SK-N-SH treated with all-trans-retinoic acid at 6 μM for 48 hours (cell line): ENCODE results near the gene ARHGEF11.

Source experiments
- ATAC-seq: fragments of 200-7000 bp; cut with Tn5 transposase; 3 replicates; pipeline ENCODE4 v1.9.1; 2020; ENCODE audit warnings: mild to moderate bottlenecking, moderate library complexity
- ARNTL ChIP-seq: fragments of 450-650 bp; formaldehyde crosslinking; IDR thresholded peaks from 2 replicates; pipeline ENCODE4 v1.5.0; 2020; ENCODE audit warnings: low read depth, mild to moderate bottlenecking, moderate library complexity, borderline replicate concordance
- BACH2 ChIP-seq: fragments of 250-450 bp; sonication (Bioruptor Pico); IDR thresholded peaks from 2 replicates; pipeline ENCODE4 v1.9.0; 2021; ENCODE audit warnings: mild to moderate bottlenecking, borderline replicate concordance
- GLIS3 ChIP-seq: fragments of 250-450 bp; sonication (Bioruptor Pico); IDR thresholded peaks from 2 replicates; pipeline ENCODE4 v1.5.0; 2020; ENCODE audit warnings: mild to moderate bottlenecking, moderate library complexity
- ISL1 ChIP-seq: fragments of 250-450 bp; sonication (Bioruptor Pico); IDR thresholded peaks from 2 replicates; pipeline ENCODE4 v2.1.2; 2022; ENCODE audit warnings: mild to moderate bottlenecking, moderate library complexity
- OSR1 ChIP-seq: fragments of 250-450 bp; sonication (Bioruptor Pico); IDR thresholded peaks from 2 replicates; pipeline ENCODE4 v1.8.0; 2022; ENCODE audit warnings: moderate library complexity, mild to moderate bottlenecking, inconsistent platforms
- RARB ChIP-seq: fragments of 250-450 bp; sonication (Bioruptor Pico); IDR thresholded peaks from 2 replicates; pipeline ENCODE4 v1.8.0; 2021; ENCODE audit warnings: mild to moderate bottlenecking, moderate library complexity
- SNAI2 ChIP-seq: fragments of 250-450 bp; sonication (Bioruptor Pico); IDR thresholded peaks from 2 replicates; pipeline ENCODE4 v1.5.0; 2020; ENCODE audit warnings: mild to moderate bottlenecking, moderate library complexity
- TCF4 ChIP-seq: fragments of 250-450 bp; sonication (Bioruptor Pico); IDR thresholded peaks from 2 replicates; pipeline ENCODE4 v1.8.0; 2021; ENCODE audit warnings: mild to moderate bottlenecking, moderate library complexity, borderline replicate concordance
- TOX ChIP-seq: fragments of 250-450 bp; sonication (Bioruptor Pico); IDR thresholded peaks from 2 replicates; pipeline ENCODE4 v1.8.0; 2021; ENCODE audit warnings: mild to moderate bottlenecking, moderate library complexity, borderline replicate concordance
- ZFP3 ChIP-seq: fragments of 250-450 bp; sonication (Bioruptor Pico); IDR thresholded peaks from 2 replicates; pipeline ENCODE4 v1.5.0; 2020; ENCODE audit warnings: mild to moderate bottlenecking, moderate library complexity
- ZFP30 ChIP-seq: fragments of 450-650 bp; formaldehyde crosslinking; IDR thresholded peaks from 2 replicates; pipeline ENCODE4 v1.5.0; 2022; ENCODE audit warnings: mild to moderate bottlenecking, moderate library complexity
- ZNF565 ChIP-seq: fragments of 450-650 bp; formaldehyde crosslinking; conservative IDR thresholded peaks from 2 replicates; pipeline ENCODE4 v1.5.0; 2020; ENCODE audit warnings: low read depth, mild to moderate bottlenecking, moderate library complexity
- ZNF70 ChIP-seq: fragments of 450-650 bp; formaldehyde crosslinking; IDR thresholded peaks from 2 replicates; pipeline ENCODE4 v1.5.0; 2020; ENCODE audit warnings: mild to moderate bottlenecking, moderate library complexity
- ZNF8 ChIP-seq: fragments of 450-650 bp; formaldehyde crosslinking; IDR thresholded peaks from 2 replicates; pipeline ENCODE4 v1.5.0; 2020; ENCODE audit warnings: mild to moderate bottlenecking, moderate library complexity
- TF ChIP-seq, protein P1 (sequence below): fragments of 250-450 bp; sonication (Bioruptor Pico); IDR thresholded peaks from 2 replicates; pipeline ENCODE4 v1.5.0; 2020; ENCODE audit warnings: mild to moderate bottlenecking, moderate library complexity
- TF ChIP-seq, protein P2 (sequence below): fragments of 250-450 bp; sonication (Bioruptor Pico); IDR thresholded peaks from 2 replicates; pipeline ENCODE4 v1.8.0; 2020; ENCODE audit warnings: mild to moderate bottlenecking, moderate library complexity, borderline replicate concordance
- TF ChIP-seq, protein P3 (sequence below): fragments of 250-450 bp; sonication (Bioruptor Pico); IDR thresholded peaks from 2 replicates; pipeline ENCODE4 v1.8.0; 2021; ENCODE audit warnings: low read depth, mild to moderate bottlenecking, moderate library complexity, borderline replicate concordance
- TF ChIP-seq, protein P4 (sequence below): fragments of 250-450 bp; sonication (Bioruptor Pico); IDR thresholded peaks from 2 replicates; pipeline ENCODE4 v1.5.1; 2020; ENCODE audit warnings: low read depth, mild to moderate bottlenecking, moderate library complexity

Gene ARHGEF11

DNA sequence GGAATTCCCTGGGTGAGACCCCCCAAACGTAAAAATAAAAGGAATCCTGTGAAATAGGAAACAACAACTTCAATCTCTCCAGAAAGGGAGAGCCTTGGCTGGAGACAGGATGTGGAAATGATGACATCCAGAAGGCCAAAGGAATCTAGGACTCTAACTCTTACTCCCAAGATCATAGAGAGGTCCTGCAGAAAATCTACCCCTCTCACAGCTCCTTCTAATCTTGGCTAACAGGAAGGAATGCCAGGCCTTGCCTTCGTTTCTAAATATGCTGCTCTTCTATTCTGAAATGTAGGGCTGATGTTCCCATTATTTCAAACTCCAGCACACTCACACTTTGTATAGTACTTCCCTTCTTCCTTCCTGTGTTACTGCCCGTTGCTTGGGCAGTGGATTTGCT lies 40.7 kb downstream of the ARHGEF11 start:
- no peak for TF ChIP-seq RARB (CRISPR knock-in tag)
- no peak for TF ChIP-seq ZNF8 (CRISPR knock-in tag)
- TF ChIP-seq ZNF70 (CRISPR knock-in tag): no peak
- ATAC-seq: peak; percentile 41

DNA sequence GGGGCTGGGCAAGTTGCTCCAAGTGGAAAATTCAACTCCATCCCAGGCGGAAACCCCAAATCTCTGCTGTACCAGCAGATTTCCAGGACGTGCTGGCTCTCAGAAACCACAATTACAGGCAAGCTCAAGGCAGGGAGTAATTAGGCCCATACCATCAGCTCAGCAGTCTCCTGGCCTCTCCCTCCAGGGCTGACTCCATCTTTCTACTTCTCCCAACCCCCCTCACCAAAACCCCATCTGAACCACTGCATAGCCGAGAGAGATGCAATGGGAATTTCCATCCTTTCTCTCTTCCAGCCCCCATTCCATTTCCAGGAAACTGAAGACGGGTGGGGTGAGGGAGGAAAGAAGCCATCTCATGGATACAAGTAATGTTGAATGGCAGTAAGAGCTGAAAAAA lies 41.2 kb downstream of the ARHGEF11 start:
- ATAC-seq: no peak
- TF ChIP-seq ISL1 (no peak), ZFP30 (CRISPR knock-in tag) (no peak), TOX (no peak), ARNTL (CRISPR knock-in tag) (no peak), ZNF8 (CRISPR knock-in tag) (no peak), TCF4 (no peak), BACH2 (CRISPR knock-in tag) (no peak), SNAI2 (CRISPR knock-in tag) (no peak), RARB (CRISPR knock-in tag) (no peak)
- TF ChIP-seq, protein P1, sequence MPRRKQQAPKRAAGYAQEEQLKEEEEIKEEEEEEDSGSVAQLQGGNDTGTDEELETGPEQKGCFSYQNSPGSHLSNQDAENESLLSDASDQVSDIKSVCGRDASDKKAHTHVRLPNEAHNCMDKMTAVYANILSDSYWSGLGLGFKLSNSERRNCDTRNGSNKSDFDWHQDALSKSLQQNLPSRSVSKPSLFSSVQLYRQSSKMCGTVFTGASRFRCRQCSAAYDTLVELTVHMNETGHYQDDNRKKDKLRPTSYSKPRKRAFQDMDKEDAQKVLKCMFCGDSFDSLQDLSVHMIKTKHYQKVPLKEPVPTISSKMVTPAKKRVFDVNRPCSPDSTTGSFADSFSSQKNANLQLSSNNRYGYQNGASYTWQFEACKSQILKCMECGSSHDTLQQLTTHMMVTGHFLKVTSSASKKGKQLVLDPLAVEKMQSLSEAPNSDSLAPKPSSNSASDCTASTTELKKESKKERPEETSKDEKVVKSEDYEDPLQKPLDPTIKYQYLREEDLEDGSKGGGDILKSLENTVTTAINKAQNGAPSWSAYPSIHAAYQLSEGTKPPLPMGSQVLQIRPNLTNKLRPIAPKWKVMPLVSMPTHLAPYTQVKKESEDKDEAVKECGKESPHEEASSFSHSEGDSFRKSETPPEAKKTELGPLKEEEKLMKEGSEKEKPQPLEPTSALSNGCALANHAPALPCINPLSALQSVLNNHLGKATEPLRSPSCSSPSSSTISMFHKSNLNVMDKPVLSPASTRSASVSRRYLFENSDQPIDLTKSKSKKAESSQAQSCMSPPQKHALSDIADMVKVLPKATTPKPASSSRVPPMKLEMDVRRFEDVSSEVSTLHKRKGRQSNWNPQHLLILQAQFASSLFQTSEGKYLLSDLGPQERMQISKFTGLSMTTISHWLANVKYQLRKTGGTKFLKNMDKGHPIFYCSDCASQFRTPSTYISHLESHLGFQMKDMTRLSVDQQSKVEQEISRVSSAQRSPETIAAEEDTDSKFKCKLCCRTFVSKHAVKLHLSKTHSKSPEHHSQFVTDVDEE (CRISPR knock-in tag): no peak

DNA sequence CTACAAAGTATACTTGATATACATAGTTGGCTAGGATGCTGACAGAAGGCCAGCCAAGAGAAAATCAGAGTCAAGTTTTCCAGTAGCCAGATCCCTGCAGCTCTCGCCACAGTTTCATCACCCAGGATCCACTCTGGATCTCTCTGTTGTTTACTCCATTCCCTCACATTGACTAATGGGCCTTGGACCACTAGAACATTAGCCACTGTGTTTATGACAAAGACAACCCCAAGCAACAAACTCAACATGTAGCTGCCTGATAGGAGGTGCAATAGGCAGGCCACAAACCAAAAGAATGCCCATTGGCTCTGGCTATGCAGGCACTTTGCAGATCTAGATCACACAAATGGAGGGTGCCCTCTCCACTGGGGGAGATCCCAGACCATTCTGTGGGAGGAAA lies 44.2 kb downstream of the ARHGEF11 start:
- no peak for ATAC-seq
- no peak for TF ChIP-seq OSR1 (CRISPR knock-in tag)
- no peak for TF ChIP-seq ARNTL (CRISPR knock-in tag)
- TF ChIP-seq, protein P2, sequence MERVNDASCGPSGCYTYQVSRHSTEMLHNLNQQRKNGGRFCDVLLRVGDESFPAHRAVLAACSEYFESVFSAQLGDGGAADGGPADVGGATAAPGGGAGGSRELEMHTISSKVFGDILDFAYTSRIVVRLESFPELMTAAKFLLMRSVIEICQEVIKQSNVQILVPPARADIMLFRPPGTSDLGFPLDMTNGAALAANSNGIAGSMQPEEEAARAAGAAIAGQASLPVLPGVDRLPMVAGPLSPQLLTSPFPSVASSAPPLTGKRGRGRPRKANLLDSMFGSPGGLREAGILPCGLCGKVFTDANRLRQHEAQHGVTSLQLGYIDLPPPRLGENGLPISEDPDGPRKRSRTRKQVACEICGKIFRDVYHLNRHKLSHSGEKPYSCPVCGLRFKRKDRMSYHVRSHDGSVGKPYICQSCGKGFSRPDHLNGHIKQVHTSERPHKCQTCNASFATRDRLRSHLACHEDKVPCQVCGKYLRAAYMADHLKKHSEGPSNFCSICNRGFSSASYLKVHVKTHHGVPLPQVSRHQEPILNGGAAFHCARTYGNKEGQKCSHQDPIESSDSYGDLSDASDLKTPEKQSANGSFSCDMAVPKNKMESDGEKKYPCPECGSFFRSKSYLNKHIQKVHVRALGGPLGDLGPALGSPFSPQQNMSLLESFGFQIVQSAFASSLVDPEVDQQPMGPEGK: no peak
- no peak for TF ChIP-seq RARB (CRISPR knock-in tag)
- no peak for TF ChIP-seq ZFP3
- TF ChIP-seq ZNF70 (CRISPR knock-in tag): no peak
- TF ChIP-seq ZNF565 (CRISPR knock-in tag): no peak
- TF ChIP-seq ISL1: no peak
- TF ChIP-seq, protein P3, sequence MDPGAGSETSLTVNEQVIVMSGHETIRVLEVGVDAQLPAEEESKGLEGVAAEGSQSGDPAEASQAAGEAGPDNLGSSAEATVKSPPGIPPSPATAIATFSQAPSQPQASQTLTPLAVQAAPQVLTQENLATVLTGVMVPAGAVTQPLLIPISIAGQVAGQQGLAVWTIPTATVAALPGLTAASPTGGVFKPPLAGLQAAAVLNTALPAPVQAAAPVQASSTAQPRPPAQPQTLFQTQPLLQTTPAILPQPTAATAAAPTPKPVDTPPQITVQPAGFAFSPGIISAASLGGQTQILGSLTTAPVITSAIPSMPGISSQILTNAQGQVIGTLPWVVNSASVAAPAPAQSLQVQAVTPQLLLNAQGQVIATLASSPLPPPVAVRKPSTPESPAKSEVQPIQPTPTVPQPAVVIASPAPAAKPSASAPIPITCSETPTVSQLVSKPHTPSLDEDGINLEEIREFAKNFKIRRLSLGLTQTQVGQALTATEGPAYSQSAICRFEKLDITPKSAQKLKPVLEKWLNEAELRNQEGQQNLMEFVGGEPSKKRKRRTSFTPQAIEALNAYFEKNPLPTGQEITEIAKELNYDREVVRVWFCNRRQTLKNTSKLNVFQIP: no peak
- TF ChIP-seq, protein P4, sequence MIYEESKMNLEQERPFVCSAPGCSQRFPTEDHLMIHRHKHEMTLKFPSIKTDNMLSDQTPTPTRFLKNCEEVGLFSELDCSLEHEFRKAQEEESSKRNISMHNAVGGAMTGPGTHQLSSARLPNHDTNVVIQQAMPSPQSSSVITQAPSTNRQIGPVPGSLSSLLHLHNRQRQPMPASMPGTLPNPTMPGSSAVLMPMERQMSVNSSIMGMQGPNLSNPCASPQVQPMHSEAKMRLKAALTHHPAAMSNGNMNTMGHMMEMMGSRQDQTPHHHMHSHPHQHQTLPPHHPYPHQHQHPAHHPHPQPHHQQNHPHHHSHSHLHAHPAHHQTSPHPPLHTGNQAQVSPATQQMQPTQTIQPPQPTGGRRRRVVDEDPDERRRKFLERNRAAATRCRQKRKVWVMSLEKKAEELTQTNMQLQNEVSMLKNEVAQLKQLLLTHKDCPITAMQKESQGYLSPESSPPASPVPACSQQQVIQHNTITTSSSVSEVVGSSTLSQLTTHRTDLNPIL (CRISPR knock-in tag): no peak

DNA sequence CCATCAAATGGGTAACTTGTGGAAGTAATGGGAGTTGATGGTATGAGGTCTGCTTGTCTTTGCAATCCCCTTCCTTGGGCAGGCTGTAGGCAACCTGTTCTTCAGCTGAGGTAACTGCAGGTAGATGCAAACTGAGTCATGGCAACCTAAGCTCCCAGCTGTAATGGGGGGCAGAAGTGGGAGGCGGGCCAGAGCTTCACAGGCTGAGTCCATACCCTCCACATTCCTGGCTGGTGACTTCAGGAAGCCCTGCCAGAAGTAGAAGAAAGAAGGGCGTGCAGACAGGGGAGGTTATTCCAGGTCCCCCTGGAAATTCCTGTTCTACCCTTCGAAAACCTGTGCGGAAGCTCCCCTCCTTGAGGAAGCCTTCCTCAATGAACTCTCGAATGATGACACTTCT lies 44.9 kb downstream of the ARHGEF11 start:
- TF ChIP-seq ISL1 (no peak), GLIS3 (CRISPR knock-in tag) (no peak), SNAI2 (CRISPR knock-in tag) (no peak), TOX (no peak)
- TF ChIP-seq, protein P1 (CRISPR knock-in tag): no peak
- peak; percentile 22; the same call in 1 of the 3 replicates for ATAC-seq
